K562 (cell line): ENCODE data around the gene HSPH1. TPM values are rescaled to one million over a fixed set of nuclear protein-coding genes. Genes with fewer than 3 reads are reported as not detected.

ENCODE experiments used
- ATAC-seq: fragments of 200-7000 bp; cut with Tn5 transposase; 3 replicates; pipeline ENCODE4 v1.9.1; 2020; ENCODE audit warnings: moderate library complexity
- BruUV-seq: library from RNA; stranded (reverse); fragments of 400-500 nt; replicated peaks from 2 replicates; lab custom pipeline; 2021; lab: Mats Ljungman, UMichigan
- CTCF ChIA-PET: fragments of 300-600 bp; formaldehyde crosslinking; extraction: SDS; loops from one replicate; lab custom pipeline; 2021; ENCODE audit warnings: low intra/inter-chr PET ratio; lab: Yijun Ruan, JAX
- POLR2A ChIA-PET: fragments of 300-600, 350-650 bp; sonication (Branson Sonifier 250); formaldehyde crosslinking; extraction: SDS; loops from one replicate; lab custom pipeline; 2021; ENCODE audit warnings: antibody characterized with exemption, inconsistent platforms; lab: Yijun Ruan, JAX
- DNase-seq, 4 experiments: peaks; one replicate each; pipeline versions ENCODE4 v3.0.0 to v3.0.0-alpha.2; 2011 to 2018; ENCODE audit warnings: low spot score in 3 of 4, mixed read lengths in 3 of 4; ENCODE audit errors: extremely low read depth in 1 of 4
- FAIRE-seq: peaks from 2 replicates; lab custom pipeline; 2011; peaks lifted over from hg19 to GRCh38; lab: Jason Lieb, UNC
- H2AFZ ChIP-seq: 2 replicates; pipeline ENCODE4 v1.6.0; 2011; ENCODE audit warnings: low read depth, low read length, control low read depth, inconsistent platforms
- H3K27ac ChIP-seq: fragments of 200-600 bp; 3 replicates; pipeline ENCODE4 v1.8.0; 2011; ENCODE audit warnings: low read depth, mild to moderate bottlenecking, control low read depth, inconsistent platforms, low read length, moderate library complexity, mixed read lengths; ENCODE audit errors: extremely low read depth
- H3K27me3 ChIP-seq, 2 experiments: fragments of 300-600 bp in 1 of 2; 2 replicates in 1 of 2; 3 replicates in 1 of 2; pipeline versions ENCODE4 v1.6.0 to v1.8.0; 2011; ENCODE audit warnings: inconsistent platforms in 2 of 2, low read length in 2 of 2, mild to moderate bottlenecking in 1 of 2, mixed read lengths in 1 of 2, moderate library complexity in 1 of 2; ENCODE audit not compliant: control insufficient read depth in 2 of 2, insufficient read depth in 2 of 2
- H3K36me3 ChIP-seq: fragments of 300-600 bp; 3 replicates; pipeline ENCODE4 v1.8.0; 2011; ENCODE audit warnings: mild to moderate bottlenecking, low read length, inconsistent platforms; ENCODE audit not compliant: control insufficient read depth, insufficient read depth
- H3K4me1 ChIP-seq, 2 experiments: fragments of 200-600 bp in 1 of 2; replicated peaks in 1 of 2; 2 replicates in 1 of 2; 3 replicates in 1 of 2; pipeline versions ENCODE4 v1.5.1 to v1.8.0; 2011; ENCODE audit warnings: inconsistent platforms in 2 of 2, low read length in 2 of 2, mild to moderate bottlenecking in 1 of 2, mixed read lengths in 1 of 2, moderate library complexity in 1 of 2; ENCODE audit not compliant: control insufficient read depth in 2 of 2, insufficient read depth in 2 of 2
- H3K4me2 ChIP-seq: 2 replicates; pipeline ENCODE4 v1.6.1; 2011; ENCODE audit warnings: low read length, control low read depth, inconsistent platforms, mixed read lengths; ENCODE audit not compliant: insufficient read depth
- H3K4me3 ChIP-seq: fragments of 200-600 bp; sonication (generic), shearing (Covaris generic); 2 replicates; pipeline ENCODE4 v1.5.1; 2016; ENCODE audit warnings: control low read depth, inconsistent platforms
- H3K79me2 ChIP-seq: fragments of 200-600 bp; 3 replicates; pipeline ENCODE4 v1.8.0; 2011; ENCODE audit warnings: low read length, inconsistent platforms; ENCODE audit not compliant: control insufficient read depth, insufficient read depth
- H3K9ac ChIP-seq, 2 experiments: 2 replicates each; pipeline versions ENCODE4 v1.6.0 to v1.6.1; 2011; ENCODE audit warnings: low read depth in 2 of 2, low read length in 2 of 2, control low read depth in 1 of 2, inconsistent platforms in 1 of 2, mild to moderate bottlenecking in 1 of 2, mixed read lengths in 1 of 2; ENCODE audit not compliant: insufficient read depth in 1 of 2
- H3K9me1 ChIP-seq: one replicate; pipeline ENCODE4 v1.6.0; 2011; ENCODE audit warnings: inconsistent platforms, mild to moderate bottlenecking, low read length, moderate library complexity; ENCODE audit not compliant: control insufficient read depth, insufficient read depth
- H3K9me3 ChIP-seq: replicated peaks from 2 replicates; pipeline ENCODE4 v1.5.1; 2011; ENCODE audit warnings: low read depth, low read length, inconsistent platforms; ENCODE audit not compliant: control insufficient read depth, insufficient read depth
- H4K20me1 ChIP-seq: replicated peaks from 2 replicates; pipeline ENCODE4 v1.6.1; 2011; ENCODE audit warnings: low read length, inconsistent platforms, mixed read lengths; ENCODE audit not compliant: control insufficient read depth, insufficient read depth
- ATF1 ChIP-seq, 2 experiments: fragments of 450-650 bp in 1 of 2; IDR thresholded peaks; 2 replicates each; pipeline ENCODE4 v1.6.1; 2016; ENCODE audit warnings: missing compliant biosample characterization in 1 of 2, missing genetic modification characterization in 1 of 2
- CBFA2T2 ChIP-seq: fragments of 450-650 bp; conservative IDR thresholded peaks from 2 replicates; pipeline ENCODE4 v1.6.1; 2017; ENCODE audit warnings: mild to moderate bottlenecking
- CCAR2 ChIP-seq: fragments of 200-400 bp; formaldehyde crosslinking; IDR thresholded peaks from 2 replicates; pipeline ENCODE4 v1.6.1; 2017; ENCODE audit warnings: mild to moderate bottlenecking, low read depth, low read length
- EZH2 ChIP-seq: IDR thresholded peaks from 2 replicates; pipeline ENCODE4 v1.6.1; 2012; ENCODE audit warnings: low read depth, mild to moderate bottlenecking, inconsistent platforms, low read length, borderline replicate concordance
- FOXM1 ChIP-seq, 2 experiments: fragments of 450-650 bp in 1 of 2; sonication (generic) in 1 of 2; formaldehyde crosslinking in 1 of 2; IDR thresholded peaks; 2 replicates each; pipeline versions ENCODE4 v1.6.1 to v1.9.0; 2017 to 2022; ENCODE audit warnings: low read depth in 2 of 2, mild to moderate bottlenecking in 2 of 2, missing genetic modification reagents in 1 of 2, moderate library complexity in 1 of 2
- KLF6 ChIP-seq: fragments of 250-450 bp; sonication (Bioruptor Pico); IDR thresholded peaks from 2 replicates; pipeline ENCODE4 v1.4.0; 2020; ENCODE audit warnings: mild to moderate bottlenecking, moderate library complexity, borderline replicate concordance
- NFE2 ChIP-seq: IDR thresholded peaks from 2 replicates; pipeline ENCODE4 v1.6.1; 2014; ENCODE audit warnings: antibody characterized with exemption, low read depth
- PCBP1 ChIP-seq: fragments of 200-400 bp; formaldehyde crosslinking; IDR thresholded peaks from 2 replicates; pipeline ENCODE4 v1.6.1; 2018; ENCODE audit warnings: mild to moderate bottlenecking, low read depth, low read length; ENCODE audit not compliant: poor library complexity, severe bottlenecking
- SAFB2 ChIP-seq: fragments of 200-400 bp; formaldehyde crosslinking; IDR thresholded peaks from 2 replicates; pipeline ENCODE4 v1.6.1; 2018; ENCODE audit warnings: borderline replicate concordance, low read length, low read depth, moderate library complexity; ENCODE audit not compliant: severe bottlenecking
- TRIM24 ChIP-seq, 2 experiments: fragments of 450-650 bp; IDR thresholded peaks; 2 replicates each; pipeline ENCODE4 v1.6.1; 2016
- ZNF121 ChIP-seq: sonication (generic); formaldehyde crosslinking; conservative IDR thresholded peaks from 2 replicates; pipeline ENCODE4 v1.8.0; 2022; ENCODE audit warnings: missing genetic modification reagents
- ZNF3 ChIP-seq: fragments of 250-450 bp; sonication (Bioruptor Pico); IDR thresholded peaks from 2 replicates; pipeline ENCODE4 v1.5.0; 2021; ENCODE audit warnings: mild to moderate bottlenecking, moderate library complexity
- ZNF41 ChIP-seq: fragments of 250-450 bp; sonication (Bioruptor Pico); conservative IDR thresholded peaks from 2 replicates; pipeline ENCODE4 v1.4.0; 2020; ENCODE audit warnings: mild to moderate bottlenecking
- ZNF561 ChIP-seq: fragments of 450-650 bp; formaldehyde crosslinking; conservative IDR thresholded peaks from 2 replicates; pipeline ENCODE4 v1.4.0; 2020; ENCODE audit warnings: mild to moderate bottlenecking, moderate library complexity
- WGBS: fragments of 100-300 bp; shearing (Covaris generic); methylation state at CpG from one replicate; pipeline ENCODE4 v1.1.6; 2016; ENCODE audit warnings: low coverage, mixed read lengths; ENCODE audit not compliant: insufficient coverage; ENCODE audit errors: missing lambda C conversion rate; 5-methylcytosine and 5-hydroxymethylcytosine counted together
- in situ Hi-C: fragments of 300-500 bp; cut with MboI; formaldehyde crosslinking; loops from 4 replicates; pipeline ENCODE4 v1.15.0; 2018; ENCODE audit warnings: inconsistent platforms, mixed read lengths
- intact Hi-C: fragments of 100-400 bp; cut with micrococcal nuclease; formaldehyde crosslinking; loops from 2 replicates; pipeline ENCODE4 v1.14.2; 2022
- polyA plus RNA-seq, 8 experiments: library from polyadenylated mRNA; depleted of rRNA in 4 of 8; stranded (reverse) in 5 of 8; unstranded in 3 of 8; fragments of >200 nt; fragmentation: Nextera tagmentation in 2 of 8; fragmentation: Illumina TruSeq in 1 of 8; extraction: Ambion mirVana in 2 of 8; extraction: Trizol in 1 of 8; gene quantifications; 2 replicates each; pipeline versions ENCODE4 v1.2.1 to v1.2.3, GENCODE V29; 2011 to 2014; ENCODE audit warnings: inconsistent platforms in 1 of 8, missing spikeins in 1 of 8
- total RNA-seq, 7 experiments: library from RNA; depleted of rRNA in 6 of 7; stranded (reverse); fragments of >200 nt in 6 of 7; fragmentation: Illumina TruSeq in 2 of 7; extraction: Trizol in 2 of 7; gene quantifications; 2 replicates each; pipeline versions ENCODE4 v1.2.1 to v1.2.3, GENCODE V29; 2011 to 2021; ENCODE audit warnings: low replicate concordance in 1 of 7

Gene HSPH1
- total and polyA plus RNA-seq, 9 of the 15 experiments (the other 6 are each of a cell fraction or from before 2014, with no cell fraction given), result 34.6 to 104 (median 64.7) TPM

DNA sequence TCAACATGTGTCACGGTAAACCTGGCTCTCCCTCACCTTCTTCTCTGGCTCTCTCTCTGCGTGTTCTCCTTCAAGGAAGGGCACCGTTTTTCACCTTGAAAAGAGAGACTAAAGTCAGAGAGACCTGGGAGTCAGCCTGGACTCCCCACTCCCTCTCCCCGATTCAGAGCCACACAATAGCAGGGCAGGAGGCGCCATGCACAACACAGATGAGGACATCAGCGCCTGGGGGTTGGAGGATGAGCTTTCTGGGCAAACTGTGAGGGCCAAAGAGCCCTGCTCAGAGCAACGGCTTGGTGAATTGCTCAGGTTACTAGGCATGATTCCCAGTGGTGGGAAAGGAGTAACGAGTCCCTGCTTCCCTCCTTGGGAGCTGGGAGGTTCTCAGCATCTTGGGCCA, 32.3 kb downstream of the HSPH1 start:
- ChIA-PET POLR2A (interaction anchor here (0.5 to 1.5 kb wide), 2 partner anchors 9 to 34 kb away, joined by 3 to 4 read pairs; no protein-coding TSS in a partner anchor), CTCF (no interaction called here)
- Histone ChIP-seq H3K4me1 (no peaks in the 10 kb centered on the region), H3K9ac (no peak overlapping the region), H3K27ac (no peak overlapping the region), H3K79me2 (no peaks in the 10 kb centered on the region), H3K9me3 (no peaks in the 10 kb centered on the region), H3K27me3 (peaks cover 0 to 12% of the 10 kb centered on the region in 2 experiments; a peak in 2 of 5 replicates), H3K9me1 (no peaks in the 10 kb centered on the region), H3K36me3 (no peaks in the 10 kb centered on the region), H3K4me2 (no peak overlapping the region), H3K4me3 (no peak overlapping the region), H4K20me1 (no peaks in the 10 kb centered on the region), H2AFZ (no peak overlapping the region)
- BruUV-seq, result no TSS peak
- in situ Hi-C loops, result no loop called here
- intact Hi-C loops, result no loop called here
- DNase-seq, result no peak
- no peak for FAIRE-seq
- TF ChIP-seq CCAR2 (no peak), ZNF561 (CRISPR knock-in tag) (no peak), FOXM1 (IDR thresholded peaks at IDR 0.05; ENCODE audit: low read depth) (no peak), FOXM1 (CRISPR knock-in tag; IDR thresholded peaks at IDR 0.05; ENCODE audit: low read depth) (no peak), ZNF121 (CRISPR knock-in tag) (no peak), CBFA2T2 (no peak)
- ATAC-seq, result no peak; the same call in 2 of the 3 replicates
- WGBS, result 4% methylated on average over 4 of the region's 8 CpGs

DNA sequence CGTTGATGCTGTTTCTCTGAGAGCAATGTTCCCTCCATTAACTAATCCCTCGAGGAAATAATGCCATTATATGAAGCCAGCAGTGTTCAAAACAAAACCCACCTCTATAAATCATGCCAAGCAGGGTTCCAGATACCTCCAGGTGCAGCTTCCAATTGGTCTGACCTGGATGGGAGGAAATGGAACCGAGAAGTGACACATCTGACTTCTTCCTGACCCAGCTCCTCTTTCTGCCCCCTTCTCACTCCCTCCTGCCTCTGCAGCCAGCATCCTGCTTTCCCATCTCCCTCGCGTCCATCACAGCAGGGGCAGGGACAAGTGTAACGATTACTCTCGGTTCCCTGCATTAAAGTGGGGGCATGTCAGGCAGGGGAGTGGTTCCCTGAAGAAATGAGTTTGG, 37.5 kb downstream of the HSPH1 start:
- H3K36me3 ChIP-seq, result no peaks in the 10 kb centered on the region
- H3K4me2 ChIP-seq, result no peak overlapping the region
- H3K9me3 ChIP-seq, result no peaks in the 10 kb centered on the region
- ChIA-PET POLR2A (interaction anchor here (0.6 kb wide), 1 partner anchor 17 kb away, joined by 3 read pairs; no protein-coding TSS in a partner anchor), CTCF (no interaction called here)
- H3K4me1 ChIP-seq, result no peaks in the 10 kb centered on the region
- intact Hi-C loops (no loop called here), in situ Hi-C loops (no loop called here)
- BruUV-seq, result no TSS peak
- no peak overlapping the region for H3K27ac ChIP-seq
- H2AFZ ChIP-seq, result no peak overlapping the region
- H3K79me2 ChIP-seq, result no peaks in the 10 kb centered on the region
- TF ChIP-seq PCBP1, result no peak
- TF ChIP-seq TRIM24 (IDR thresholded peaks at IDR 0.05), result no peak
- TF ChIP-seq ATF1 (CRISPR knock-in tag; IDR thresholded peaks at IDR 0.05), result no peak
- no peak for TF ChIP-seq ATF1 (tag; IDR thresholded peaks at IDR 0.05)
- TF ChIP-seq ZNF3 (CRISPR knock-in tag), result no peak
- no peak for TF ChIP-seq EZH2
- TF ChIP-seq NFE2, result no peak
- no peak for TF ChIP-seq KLF6 (CRISPR knock-in tag)
- TF ChIP-seq SAFB2, result no peak
- TF ChIP-seq ZNF41 (CRISPR knock-in tag), result no peak
- no peak for DNase-seq
- H3K27me3 ChIP-seq, result peaks cover 3 to 25% of the 10 kb centered on the region in 2 experiments
- no peak for ATAC-seq
- no peaks in the 10 kb centered on the region for H3K9me1 ChIP-seq
- no peaks in the 10 kb centered on the region for H4K20me1 ChIP-seq
- H3K9ac ChIP-seq, result no peak overlapping the region
- no peak overlapping the region for H3K4me3 ChIP-seq
- no peak for FAIRE-seq
- WGBS, result 0% methylated on average over 6 of the region's 7 CpGs
